Psoas muscle (tissue), 8 donors: ENCODE results near the gene UROC1. TPM values are rescaled to one million over a fixed set of nuclear protein-coding genes. Genes with fewer than 3 reads are reported as not detected.
A peak's percentile ranks its signal among the peaks of the same experiment; 100 is the strongest.

ENCODE experiments used
- ATAC-seq, 4 donors: fragments of 200-7000 bp; cut with Tn5 transposase; one replicate each; pipeline ENCODE4 v1.9.1; 2020; ENCODE audit warnings: moderate library complexity in 3 of 4, mild to moderate bottlenecking in 2 of 4
- DNase-seq, 2 donors: peaks; one replicate each; pipeline ENCODE4 v3.0.0-alpha.2; 2020
- H3K27ac ChIP-seq: fragments of 200-600 bp; one replicate; pipeline ENCODE4 v1.8.0; 2022
- H3K27me3 ChIP-seq, 3 donors: fragments of 200-600 bp in 1 of 3; one replicate each; pipeline versions ENCODE4 v1.6.1 to v1.8.0; 2013 to 2022; ENCODE audit warnings: low read length in 2 of 3, mild to moderate bottlenecking in 2 of 3, moderate library complexity in 1 of 3; ENCODE audit not compliant: insufficient read depth in 3 of 3
- H3K36me3 ChIP-seq, 2 donors: fragments of 200-600 bp in 1 of 2; one replicate each; pipeline versions ENCODE4 v1.6.1 to v1.8.0; 2013 to 2022; ENCODE audit warnings: low read depth in 1 of 2, mild to moderate bottlenecking in 1 of 2, moderate library complexity in 1 of 2; ENCODE audit not compliant: insufficient read depth in 1 of 2
- H3K4me1 ChIP-seq: fragments of 200-600 bp; one replicate; pipeline ENCODE4 v1.8.0; 2022
- H3K4me3 ChIP-seq: fragments of 200-600 bp; one replicate; pipeline ENCODE4 v1.8.0; 2022; ENCODE audit warnings: mild to moderate bottlenecking
- H3K9me3 ChIP-seq: fragments of 200-600 bp; one replicate; pipeline ENCODE4 v1.8.0; 2022
- WGBS, 3 donors: extraction: QIAGEN DNeasy Blood & Tissue Kit; methylation state at CpG; one replicate each; pipeline versions ENCODE4 v1.1.6 to v1.1.7; 2013; 5-methylcytosine and 5-hydroxymethylcytosine counted together
- intact Hi-C, 2 donors: fragments of 100-400 bp; cut with DNase I; formaldehyde crosslinking; loops; one replicate each; pipeline versions ENCODE4 v1.11.0 to v1.14.2; 2022
- polyA plus RNA-seq, 3 donors: library from polyadenylated mRNA; stranded (reverse); fragments of 200-250 nt; gene quantifications; one replicate each; pipeline ENCODE4 v1.2.3, GENCODE V29; 2013
- total RNA-seq, 4 donors: library from RNA; stranded (reverse); fragmentation: NEBNext Ultra II Directional in 2 of 4; extraction: Animal tissue kit (Norgen Biotek cat#: 25700) in 2 of 4; gene quantifications; one replicate each; pipeline versions ENCODE4 v1.2.1 to v1.2.4, GENCODE V29; 2021 to 2023
- TF ChIP-seq, protein P1 (sequence below): fragments of 200-600 bp; IDR thresholded peaks from one replicate; pipeline ENCODE4 v1.8.0; 2022; ENCODE audit warnings: antibody characterized with exemption
- donor health status: healthy with polysubstance abuse.
- donor health status: DM: no; HTN: no; CAD: no; lungs with moderate emphysema.
- donor health status: Bipolar disorder and iron deficiency.
- donor health status: healthy.
- donor health status: DM: yes; HTN: yes; CAD: no.
- donor health status: DM: no; HTN: no; CAD: no.
- donor health status: DM: no; HTN: no; CAD: no.
- donor health status: DM: yes; HTN: yes; CAD: no.

Gene UROC1
- total and polyA plus RNA-seq, 7 donors = 0.03 to 0.13 (median 0.08) TPM; not detected in 4

GRCh38 chr3:126473292-126474168, 44.0 kb downstream of the UROC1 start:
- Histone ChIP-seq H3K4me3 (peak overlapping the region; percentile 87), H3K36me3 (peaks cover 7 to 40% of the 10 kb centered on the region in 2 donors), H3K27ac (peak overlapping the region; percentile 96), H3K9me3 (no peaks in the 10 kb centered on the region), H3K4me1 (peaks cover 52% of the 10 kb centered on the region), H3K27me3 (no peaks in the 10 kb centered on the region)
- WGBS, 3 donors = 40 to 62% (median 54%) methylated on average over 7 to 14 of the region's 14 CpGs
- DNase-seq = peak in 1 of 2 donors; percentile 14
- TF ChIP-seq, protein P1, sequence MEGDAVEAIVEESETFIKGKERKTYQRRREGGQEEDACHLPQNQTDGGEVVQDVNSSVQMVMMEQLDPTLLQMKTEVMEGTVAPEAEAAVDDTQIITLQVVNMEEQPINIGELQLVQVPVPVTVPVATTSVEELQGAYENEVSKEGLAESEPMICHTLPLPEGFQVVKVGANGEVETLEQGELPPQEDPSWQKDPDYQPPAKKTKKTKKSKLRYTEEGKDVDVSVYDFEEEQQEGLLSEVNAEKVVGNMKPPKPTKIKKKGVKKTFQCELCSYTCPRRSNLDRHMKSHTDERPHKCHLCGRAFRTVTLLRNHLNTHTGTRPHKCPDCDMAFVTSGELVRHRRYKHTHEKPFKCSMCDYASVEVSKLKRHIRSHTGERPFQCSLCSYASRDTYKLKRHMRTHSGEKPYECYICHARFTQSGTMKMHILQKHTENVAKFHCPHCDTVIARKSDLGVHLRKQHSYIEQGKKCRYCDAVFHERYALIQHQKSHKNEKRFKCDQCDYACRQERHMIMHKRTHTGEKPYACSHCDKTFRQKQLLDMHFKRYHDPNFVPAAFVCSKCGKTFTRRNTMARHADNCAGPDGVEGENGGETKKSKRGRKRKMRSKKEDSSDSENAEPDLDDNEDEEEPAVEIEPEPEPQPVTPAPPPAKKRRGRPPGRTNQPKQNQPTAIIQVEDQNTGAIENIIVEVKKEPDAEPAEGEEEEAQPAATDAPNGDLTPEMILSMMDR = no peak
- ATAC-seq = no peak
- intact Hi-C loops = loop anchor here (5.0 to 10.0 kb wide), 3 partner anchors 119 to 211 kb away; partner anchors contain the start of gene KLF15 (in 1 of the 2)

- Histone ChIP-seq H3K27ac (peak overlapping the region; percentile 96), H3K36me3 (peaks cover 13 to 51% of the 10 kb centered on the region in 2 donors), H3K4me1 (peaks cover 62% of the 10 kb centered on the region), H3K27me3 (no peaks in the 10 kb centered on the region), H3K4me3 (peak overlapping the region; percentile 87), H3K9me3 (no peaks in the 10 kb centered on the region)
- peak; percentile 62 to 73 (median 70) for ATAC-seq
- WGBS, 3 donors = 13 to 24% (median 21%) methylated on average over 8 of the region's 8 CpGs
- DNase-seq = peak; percentile 84 to 92
- TF ChIP-seq, protein P1 = peak; percentile 23
- intact Hi-C loops = loop anchor here (5.0 to 10.0 kb wide), 3 partner anchors 118 to 210 kb away; partner anchors contain the start of gene KLF15 (in 1 of the 2)
These were observed 45.1 kb downstream of the UROC1 start for GRCh38 chr3:126472277-126473006.

DNA sequence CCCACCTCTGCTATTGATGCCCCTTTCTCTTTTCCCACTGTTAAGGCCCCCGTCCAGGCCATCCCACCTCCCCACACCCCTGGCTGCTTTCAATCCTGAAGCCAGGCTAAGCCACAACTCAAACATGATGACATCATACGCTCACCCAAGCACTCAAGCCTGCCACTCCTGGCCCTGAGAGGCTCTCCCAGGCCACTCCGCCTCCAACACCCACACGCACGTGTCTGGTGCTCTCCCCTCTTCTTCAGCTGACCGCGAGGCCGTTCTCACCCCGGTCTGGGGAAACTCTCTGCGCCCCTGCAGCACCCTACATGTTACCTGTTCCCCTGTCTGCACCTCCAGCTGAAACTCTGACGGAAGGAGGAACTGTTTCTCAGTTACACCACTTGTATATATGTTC, 48.1 kb downstream of the UROC1 start:
- no peaks in the 10 kb centered on the region for H3K9me3 ChIP-seq
- H3K4me1 ChIP-seq = peaks cover 87% of the 10 kb centered on the region
- WGBS, 3 donors = 92 to 98% (median 92%) methylated on average over 11 of the region's 11 CpGs
- TF ChIP-seq, protein P1 = no peak
- intact Hi-C loops = no loop called here
- no peaks in the 10 kb centered on the region for H3K27me3 ChIP-seq
- DNase-seq = peak in 1 of 2 donors; percentile 40
- H3K27ac ChIP-seq = peak overlapping the region; percentile 96
- H3K4me3 ChIP-seq = no peak overlapping the region
- peaks cover 13 to 81% of the 10 kb centered on the region in 2 donors for H3K36me3 ChIP-seq
- ATAC-seq = no peak

- peak; percentile 24 to 59 (median 48) for ATAC-seq
- H3K36me3 ChIP-seq = peaks cover 15 to 90% of the 10 kb centered on the region in 2 donors
- peak overlapping the region; percentile 96 for H3K27ac ChIP-seq
- TF ChIP-seq, protein P1 = no peak
- intact Hi-C loops = no loop called here
- peak in 1 of 2 donors; percentile 55 for DNase-seq
- WGBS, 3 donors = 54 to 80% (median 58%) methylated on average over 13 of the region's 13 CpGs
- peaks cover 87% of the 10 kb centered on the region for H3K4me1 ChIP-seq
- no peak overlapping the region for H3K4me3 ChIP-seq
- no peaks in the 10 kb centered on the region for H3K27me3 ChIP-seq
- no peaks in the 10 kb centered on the region for H3K9me3 ChIP-seq
These were observed 49.3 kb downstream of the UROC1 start for GRCh38 chr3:126468028-126468891.
